Kidney glomerular epithelial cell (primary cell): ENCODE measurements around the gene ZNF516.
"Not testable (repeated sequence)": the region's sequence is repeated elsewhere in the genome, so short reads cannot be mapped to it uniquely, and the experiment has no call there.

Source experiments
- DNase-seq: peaks from one replicate; lab custom pipeline; 2025; lab: John Stamatoyannopoulos, UW

ZNF516 gene

GRCh38 chr18:76490670-76491472 is 4.2 kb downstream of the ZNF516 start:
- no peak for DNase-seq

GRCh38 chr18:76490033-76490432 is 5.0 kb downstream of the ZNF516 start:
- DNase-seq = no peak

- DNase-seq = no peak
Measured at GRCh38 chr18:76489081-76489480, 6.0 kb downstream of the ZNF516 start.

GRCh38 chr18:76488190-76488589 is 6.9 kb downstream of the ZNF516 start:
- peak; percentile 48 for DNase-seq

GRCh38 chr18:76487782-76488181 is 7.3 kb downstream of the ZNF516 start:
- no peak for DNase-seq

GRCh38 chr18:76487070-76487469 is 8.0 kb downstream of the ZNF516 start:
- DNase-seq = no peak

GRCh38 chr18:76486574-76486973 is 8.5 kb downstream of the ZNF516 start:
- no peak for DNase-seq

- DNase-seq = no peak
Measured at GRCh38 chr18:76486038-76486437, 9.0 kb downstream of the ZNF516 start.

- DNase-seq = no peak
Measured at GRCh38 chr18:76484749-76485387, 10.2 kb downstream of the ZNF516 start.

- no peak for DNase-seq
Measured at GRCh38 chr18:76483780-76484179, 11.3 kb downstream of the ZNF516 start.

- DNase-seq = no peak
Measured at GRCh38 chr18:76482971-76483691, 11.9 kb downstream of the ZNF516 start.

- no peak for DNase-seq
Measured at GRCh38 chr18:76482267-76482666, 12.8 kb downstream of the ZNF516 start.

- no peak for DNase-seq
Measured at GRCh38 chr18:76480913-76481312, 14.1 kb downstream of the ZNF516 start.

GRCh38 chr18:76479351-76480238 is 15.4 kb downstream of the ZNF516 start:
- no peak for DNase-seq

- DNase-seq = peak; percentile 81
Measured at GRCh38 chr18:76476665-76477561, 18.1 kb downstream of the ZNF516 start.

- DNase-seq = no peak
Measured at GRCh38 chr18:76475450-76476194, 19.4 kb downstream of the ZNF516 start.

- DNase-seq = no peak
Measured at GRCh38 chr18:76474824-76475223, 20.2 kb downstream of the ZNF516 start.

GRCh38 chr18:76473521-76473920 is 21.5 kb downstream of the ZNF516 start:
- not testable (repeated sequence) for DNase-seq

GRCh38 chr18:76472829-76473228 is 22.2 kb downstream of the ZNF516 start:
- DNase-seq = no peak

- no peak for DNase-seq
Measured at GRCh38 chr18:76471593-76471992, 23.4 kb downstream of the ZNF516 start.
